HG03342 (cell line): Measurements from ENCODE around the gene DDX47.
"Not testable (repeated sequence)": the region's sequence is repeated elsewhere in the genome, so short reads cannot be mapped to it uniquely, and the experiment has no call there.

Experiments
- ATAC-seq: cut with Tn5 transposase; IDR thresholded peaks from one replicate; pipeline ENCODE4 v1.9.1; 2021; ENCODE audit warnings: mild to moderate bottlenecking, moderate library complexity; ENCODE audit not compliant: unreplicated experiment

Gene DDX47

GRCh38 chr12:12796928-12797793 is 16.0 kb upstream of the DDX47 start:
- ATAC-seq: no peak

DNA sequence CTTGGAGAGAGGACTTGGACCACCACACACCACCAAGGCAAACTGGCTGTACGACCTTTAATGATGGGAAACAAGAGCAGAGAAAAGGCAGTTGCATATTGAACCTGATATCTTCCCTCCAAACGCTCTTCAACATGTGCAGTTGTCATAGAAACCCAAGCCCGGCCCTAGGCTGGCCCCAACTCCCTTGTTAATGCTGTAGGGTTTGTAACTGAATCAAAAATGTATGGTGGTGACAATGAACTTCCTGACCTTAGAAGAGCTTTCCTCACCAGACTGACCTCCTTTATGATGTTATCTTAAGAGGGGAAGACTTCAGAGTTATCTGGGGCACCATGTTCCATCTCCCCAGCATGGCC is 15.4 kb upstream of the DDX47 start:
- no peak for ATAC-seq

DNA sequence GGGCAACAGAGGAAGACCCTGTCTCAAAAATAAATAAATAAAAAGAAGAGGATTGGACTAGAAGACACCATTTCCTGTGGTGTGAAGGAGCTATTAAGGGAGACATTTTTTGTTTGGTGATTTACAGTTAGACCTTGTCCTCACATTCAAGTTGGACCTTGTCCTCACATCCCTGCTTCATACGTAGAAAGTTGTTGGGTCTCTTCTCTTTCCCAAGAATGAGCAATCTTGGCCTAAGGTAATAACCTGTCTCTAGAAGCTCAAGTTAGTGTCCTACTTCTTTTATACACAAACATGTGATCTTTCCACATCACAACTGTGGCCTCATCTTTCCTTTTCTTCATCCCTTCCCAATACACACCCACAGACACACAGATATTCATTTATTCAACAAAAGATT is 14.7 kb upstream of the DDX47 start:
- ATAC-seq: no peak

GRCh38 chr12:12799163-12799920 is 13.8 kb upstream of the DDX47 start:
- ATAC-seq: no peak

DNA sequence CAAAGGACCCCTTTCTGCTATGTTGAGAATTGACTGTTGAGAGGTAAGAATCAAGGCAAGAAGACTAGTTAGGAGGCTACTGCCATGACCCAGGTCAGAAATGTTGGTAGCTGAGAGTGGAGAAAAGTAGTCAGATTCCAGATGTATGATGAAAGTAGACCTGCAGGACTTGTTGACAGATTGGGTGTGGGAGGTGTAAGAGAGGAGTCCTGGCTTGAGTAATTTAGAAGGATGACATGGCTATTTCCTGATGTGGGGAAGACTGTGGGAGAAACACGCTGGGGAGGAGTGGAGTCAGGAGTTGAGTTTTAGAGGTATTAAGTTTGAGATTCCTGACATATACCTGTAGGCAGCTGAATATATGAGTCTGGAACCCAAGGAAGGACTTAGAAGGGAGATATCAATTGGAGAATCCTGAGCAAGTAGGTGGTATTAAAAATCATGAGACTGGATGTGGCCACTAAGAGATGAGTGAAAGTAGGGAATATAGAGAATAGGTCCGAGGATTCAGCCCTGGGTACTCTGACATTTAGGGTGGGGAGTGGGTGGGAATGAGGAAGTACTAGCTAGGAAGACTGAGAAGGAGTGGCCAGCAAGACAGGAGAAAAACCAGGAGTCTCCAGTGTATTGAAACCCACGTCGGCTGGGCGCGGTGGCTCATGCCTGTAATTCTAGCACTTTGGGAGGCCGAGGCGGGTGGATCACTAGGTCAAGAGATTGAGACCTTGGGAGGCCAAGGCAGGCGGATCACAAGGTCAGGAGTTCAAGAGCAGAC is 12.6 kb upstream of the DDX47 start:
- ATAC-seq: no peak

GRCh38 chr12:12801656-12802055 is 11.5 kb upstream of the DDX47 start:
- not testable (repeated sequence) for ATAC-seq

DNA sequence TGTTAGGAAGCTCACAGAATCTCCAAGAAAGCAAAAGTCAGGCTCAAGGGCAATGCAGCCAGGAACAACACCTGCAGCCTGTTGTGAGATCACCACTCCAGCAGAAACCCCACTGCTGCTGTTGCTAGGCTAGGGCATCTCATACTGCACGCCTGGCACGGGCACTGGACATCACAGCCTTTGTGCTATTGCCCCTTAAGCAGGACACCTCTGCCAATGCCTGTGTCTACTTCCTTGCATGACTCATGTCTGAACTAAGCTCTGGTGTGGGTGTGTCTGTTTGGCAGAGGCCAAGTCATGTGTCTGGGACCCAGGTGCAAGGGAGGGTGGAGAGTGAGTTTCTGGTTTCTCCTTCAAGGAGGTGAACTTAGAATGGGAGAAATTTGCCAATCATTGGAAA is 10.0 kb upstream of the DDX47 start:
- ATAC-seq: peak; percentile 74

- ATAC-seq: no peak
Measured at GRCh38 chr12:12804011-12804410, 9.1 kb upstream of the DDX47 start.

- ATAC-seq: no peak
Measured at GRCh38 chr12:12804432-12804886, 8.7 kb upstream of the DDX47 start.

DNA sequence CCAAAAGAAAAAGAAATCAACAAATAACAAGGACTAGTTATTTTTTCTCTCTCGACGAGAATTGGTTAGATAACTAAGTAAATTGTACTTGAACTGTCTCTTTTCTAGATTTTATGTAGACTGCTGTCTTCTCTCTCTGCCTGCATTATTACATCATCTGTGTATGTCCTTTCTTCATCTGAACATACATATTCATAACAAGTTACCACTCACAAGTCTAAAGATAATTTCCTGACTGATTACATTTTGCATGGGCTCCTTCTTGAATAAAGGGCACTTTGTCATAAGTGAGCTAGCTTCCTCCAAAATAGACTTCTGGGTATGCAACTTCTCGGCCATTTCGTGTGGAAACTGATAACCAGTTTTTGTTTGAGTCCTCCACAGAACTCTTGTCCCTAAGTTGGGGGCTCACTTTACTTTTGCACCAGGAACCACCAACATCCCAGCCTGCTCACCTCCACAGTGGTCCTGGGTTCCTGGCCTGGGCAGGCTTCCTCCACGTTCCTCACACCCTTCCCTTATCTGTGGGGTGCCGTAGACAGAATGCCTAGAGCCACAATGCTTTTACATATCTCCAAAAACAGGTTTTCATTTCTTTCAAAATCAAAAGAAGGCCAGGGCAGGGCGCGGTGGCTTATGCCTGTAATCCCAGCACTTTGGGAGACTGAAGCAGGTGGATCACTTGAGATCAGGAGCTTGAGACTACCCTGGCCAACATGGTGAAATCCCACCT is 6.2 kb upstream of the DDX47 start:
- ATAC-seq: no peak

DNA sequence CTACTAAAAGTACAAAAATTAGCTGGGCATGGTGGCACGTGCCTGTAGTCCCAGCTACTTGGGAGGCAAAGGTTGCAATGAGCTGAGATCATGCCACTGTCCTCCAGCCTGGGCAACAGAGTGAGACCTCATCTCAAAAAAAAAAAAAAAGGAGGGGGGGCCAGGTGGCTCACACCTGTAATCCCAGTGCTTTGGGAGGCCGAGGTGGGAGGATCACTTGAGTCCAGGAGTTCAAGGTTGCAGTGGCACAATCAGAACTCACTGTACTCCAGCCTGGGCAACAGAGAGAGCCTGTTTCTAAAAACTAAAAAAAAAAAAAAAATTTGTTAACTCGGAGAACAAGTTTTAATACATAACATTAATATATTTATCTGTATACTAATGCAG is 5.6 kb upstream of the DDX47 start:
- not testable (repeated sequence) for ATAC-seq

- peak; percentile 69 for ATAC-seq
Measured at GRCh38 chr12:12807970-12808702, 5.0 kb upstream of the DDX47 start.

GRCh38 chr12:12810553-12811021 is 2.6 kb upstream of the DDX47 start:
- ATAC-seq: no peak

GRCh38 chr12:12811343-12811742 is 1.8 kb upstream of the DDX47 start:
- ATAC-seq: no peak

GRCh38 chr12:12812174-12812573 is 972 bp upstream of the DDX47 start:
- ATAC-seq: no peak

GRCh38 chr12:12812618-12813119 is 477 bp upstream of the DDX47 start:
- no peak for ATAC-seq

DNA sequence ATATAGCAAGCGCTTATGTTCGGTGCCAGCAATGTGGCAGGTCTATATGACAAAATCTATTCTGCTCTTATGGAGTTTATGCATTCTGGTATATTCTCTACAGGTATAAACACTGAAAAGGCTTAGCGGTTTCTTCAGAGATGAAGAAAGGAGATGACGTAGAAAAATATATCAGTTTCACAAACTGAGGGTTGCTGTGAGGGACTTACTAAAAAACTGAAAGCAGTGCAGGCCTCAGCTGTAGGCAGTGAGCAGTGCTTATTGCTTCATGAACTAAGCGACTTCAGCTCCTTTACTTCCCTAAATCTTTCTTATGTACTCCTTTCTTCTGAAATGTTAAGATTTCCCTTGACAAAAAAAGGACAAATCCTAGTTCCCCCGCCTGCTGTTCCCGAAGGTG is 4.5 kb downstream of the DDX47 start:
- ATAC-seq: no peak

GRCh38 chr12:12818701-12819100 is 5.6 kb downstream of the DDX47 start:
- ATAC-seq: no peak

GRCh38 chr12:12819221-12819620 is 6.1 kb downstream of the DDX47 start:
- ATAC-seq: no peak
